Ammon's horn (tissue), 1 donor: ENCODE data around the gene FCHO1.

Experiments used
- DNase-seq: peaks from one replicate; pipeline ENCODE4 v3.0.0-alpha.2; 2016; ENCODE audit warnings: low spot score

FCHO1 gene, protein sequence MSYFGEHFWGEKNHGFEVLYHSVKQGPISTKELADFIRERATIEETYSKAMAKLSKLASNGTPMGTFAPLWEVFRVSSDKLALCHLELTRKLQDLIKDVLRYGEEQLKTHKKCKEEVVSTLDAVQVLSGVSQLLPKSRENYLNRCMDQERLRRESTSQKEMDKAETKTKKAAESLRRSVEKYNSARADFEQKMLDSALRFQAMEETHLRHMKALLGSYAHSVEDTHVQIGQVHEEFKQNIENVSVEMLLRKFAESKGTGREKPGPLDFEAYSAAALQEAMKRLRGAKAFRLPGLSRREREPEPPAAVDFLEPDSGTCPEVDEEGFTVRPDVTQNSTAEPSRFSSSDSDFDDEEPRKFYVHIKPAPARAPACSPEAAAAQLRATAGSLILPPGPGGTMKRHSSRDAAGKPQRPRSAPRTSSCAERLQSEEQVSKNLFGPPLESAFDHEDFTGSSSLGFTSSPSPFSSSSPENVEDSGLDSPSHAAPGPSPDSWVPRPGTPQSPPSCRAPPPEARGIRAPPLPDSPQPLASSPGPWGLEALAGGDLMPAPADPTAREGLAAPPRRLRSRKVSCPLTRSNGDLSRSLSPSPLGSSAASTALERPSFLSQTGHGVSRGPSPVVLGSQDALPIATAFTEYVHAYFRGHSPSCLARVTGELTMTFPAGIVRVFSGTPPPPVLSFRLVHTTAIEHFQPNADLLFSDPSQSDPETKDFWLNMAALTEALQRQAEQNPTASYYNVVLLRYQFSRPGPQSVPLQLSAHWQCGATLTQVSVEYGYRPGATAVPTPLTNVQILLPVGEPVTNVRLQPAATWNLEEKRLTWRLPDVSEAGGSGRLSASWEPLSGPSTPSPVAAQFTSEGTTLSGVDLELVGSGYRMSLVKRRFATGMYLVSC

GRCh38 chr19:17751103-17751911, at the start of gene FCHO1:
FCHO1 (plus strand) TSS chr19:17751477; CDS start chr19:17755165, 3,688 bp downstream.
- DNase-seq, result peak; percentile 73

DNA sequence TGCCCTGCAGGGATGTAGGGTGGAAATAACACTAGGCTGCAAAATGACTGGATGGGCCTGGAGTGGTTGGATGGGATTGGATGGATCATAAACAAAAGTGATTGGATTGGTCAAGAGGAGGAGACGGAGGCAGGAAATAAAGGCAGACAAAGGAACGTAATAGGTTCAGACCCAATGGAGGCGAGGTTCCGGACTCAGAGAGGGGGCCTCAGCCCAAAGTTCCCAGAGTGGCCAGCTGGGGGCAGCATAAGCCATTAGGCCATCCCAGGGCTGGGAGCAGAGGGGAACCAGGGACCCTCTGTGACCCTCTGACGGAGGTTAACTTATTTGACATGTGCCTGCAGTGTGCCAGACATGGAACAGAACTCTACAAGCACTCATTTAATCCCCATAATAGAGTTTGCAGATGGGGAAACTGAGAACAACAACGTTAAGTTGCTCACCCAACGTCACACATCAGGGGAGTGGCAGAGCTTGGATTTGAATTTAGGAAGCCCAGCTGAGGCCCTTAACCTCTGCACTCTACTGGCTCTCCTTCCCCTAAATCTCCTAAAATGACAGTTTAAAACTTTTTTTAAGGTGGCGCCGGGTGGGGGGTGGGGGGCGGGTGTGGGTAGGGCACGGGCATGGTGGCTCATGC, 47.3 kb upstream of the FCHO1 start:
- DNase-seq, result peak; percentile 56

GRCh38 chr19:17706750-17707181, 44.5 kb upstream of the FCHO1 start:
- peak; percentile 73 for DNase-seq

DNA sequence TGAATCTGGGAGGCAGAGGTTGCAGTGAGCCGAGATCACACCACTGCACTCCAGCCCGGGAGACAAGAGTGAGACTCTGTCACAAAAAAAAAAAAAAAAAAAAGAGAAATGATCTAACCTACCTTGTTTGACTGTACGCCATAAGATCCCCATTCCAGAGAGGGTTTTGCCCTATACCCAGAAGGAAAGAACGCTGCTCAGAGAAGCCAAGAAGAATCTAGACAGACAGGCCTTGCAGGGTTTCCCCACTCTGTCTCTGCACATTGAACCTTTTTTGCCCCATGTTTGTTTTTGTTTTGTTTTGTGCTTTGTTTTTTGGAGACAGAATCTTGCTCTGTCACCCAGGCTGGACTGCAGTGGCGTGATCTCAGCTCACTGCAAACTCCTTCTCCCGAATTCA, 39.4 kb upstream of the FCHO1 start:
- no peak for DNase-seq

- no peak for DNase-seq
Measured at GRCh38 chr19:17716309-17716929, 34.9 kb upstream of the FCHO1 start.

DNA sequence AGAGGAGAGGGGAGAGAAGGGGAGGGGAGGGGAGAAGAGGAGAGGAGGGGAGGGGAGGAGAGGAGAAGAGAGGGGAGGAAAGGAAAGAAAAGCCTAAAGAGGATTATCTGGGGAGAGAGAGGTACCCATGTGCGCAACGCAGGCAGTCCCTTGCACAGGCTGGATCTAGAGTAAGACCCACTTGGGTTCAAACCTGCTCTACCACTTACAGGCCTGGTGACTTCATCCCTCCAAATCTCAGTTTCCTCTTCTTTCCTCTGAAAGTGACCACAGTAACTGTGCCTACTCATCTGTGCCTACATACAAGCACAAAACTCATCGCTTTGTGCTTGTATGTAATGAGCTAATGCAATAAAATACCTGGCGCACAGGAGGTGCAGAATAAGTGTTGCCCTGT, 32.7 kb upstream of the FCHO1 start:
- DNase-seq, result no peak

GRCh38 chr19:17718947-17719711, 32.1 kb upstream of the FCHO1 start, which contains the start of gene MAP1S:
MAP1S (plus strand) TSS chr19:17719480; CDS start chr19:17719503, 23 bp downstream.
- DNase-seq, result peak; percentile 50

- DNase-seq, result no peak
Measured at GRCh38 chr19:17719730-17720400, 31.4 kb upstream of the FCHO1 start.

DNA sequence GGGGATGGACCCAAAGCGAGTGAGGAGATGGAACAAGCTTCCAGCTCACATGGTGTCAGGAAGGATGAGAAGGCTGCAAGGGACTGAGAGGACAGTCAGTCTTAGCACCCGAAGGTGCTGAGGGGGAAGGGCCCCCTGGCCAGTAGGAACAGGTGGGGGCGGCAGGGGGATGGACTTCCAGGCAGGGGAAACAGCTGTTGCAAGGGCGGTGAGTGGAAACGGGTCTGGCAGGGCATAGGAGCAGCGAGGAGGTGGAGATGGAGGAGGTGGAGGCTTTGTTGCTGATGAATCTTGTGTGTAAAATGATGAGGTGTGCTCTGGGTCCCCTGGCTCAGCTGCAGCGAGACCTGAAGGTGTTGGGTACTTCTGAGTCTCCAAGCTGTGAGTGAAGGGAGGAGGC, 30.8 kb upstream of the FCHO1 start:
- peak; percentile 24 for DNase-seq

DNA sequence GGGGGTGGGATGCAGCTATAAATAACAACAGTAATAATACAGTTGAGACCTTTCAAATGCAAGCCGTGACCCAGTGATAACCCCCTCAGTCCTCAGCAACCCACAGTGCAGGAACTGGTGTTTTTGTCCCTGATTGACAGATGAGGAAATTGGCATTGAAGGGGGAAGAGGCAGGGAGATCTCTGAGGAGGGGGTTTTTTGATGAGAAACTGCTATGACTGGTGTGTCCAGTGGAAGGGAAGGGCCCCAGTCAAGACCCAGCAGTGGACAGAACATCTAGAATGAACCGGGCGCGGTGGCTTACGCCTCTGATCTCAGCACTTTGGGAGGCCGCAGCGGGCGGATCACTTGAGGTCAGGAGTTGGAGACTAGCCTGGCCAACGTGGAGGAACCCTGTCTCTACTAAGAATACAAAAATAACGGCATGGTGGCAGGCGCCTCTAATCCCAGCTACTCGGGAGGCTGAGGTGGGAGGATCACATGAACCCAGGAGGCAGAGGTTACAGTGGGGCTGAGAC, 30.1 kb upstream of the FCHO1 start:
- no peak for DNase-seq

DNA sequence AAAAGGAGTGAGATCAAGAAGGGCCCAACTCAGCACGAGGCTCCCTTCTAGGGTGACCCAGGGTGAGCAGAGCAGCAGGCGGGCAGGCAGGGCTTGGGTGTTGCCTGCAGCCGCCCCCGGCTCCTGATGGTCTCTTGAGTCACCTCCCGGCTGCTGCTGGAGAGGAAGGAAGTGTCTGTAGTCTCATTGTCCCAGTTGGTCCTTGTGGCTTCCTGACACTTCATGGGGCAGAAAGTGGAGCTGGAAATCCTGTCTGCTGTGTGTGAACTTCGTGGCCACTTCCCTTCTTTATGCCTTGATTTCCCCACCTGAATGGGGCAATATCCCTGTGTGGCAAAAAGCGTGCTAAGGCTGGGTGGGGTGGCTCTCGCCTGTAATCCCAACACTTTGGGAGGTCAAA, 29.5 kb upstream of the FCHO1 start:
- peak; percentile 57 for DNase-seq

DNA sequence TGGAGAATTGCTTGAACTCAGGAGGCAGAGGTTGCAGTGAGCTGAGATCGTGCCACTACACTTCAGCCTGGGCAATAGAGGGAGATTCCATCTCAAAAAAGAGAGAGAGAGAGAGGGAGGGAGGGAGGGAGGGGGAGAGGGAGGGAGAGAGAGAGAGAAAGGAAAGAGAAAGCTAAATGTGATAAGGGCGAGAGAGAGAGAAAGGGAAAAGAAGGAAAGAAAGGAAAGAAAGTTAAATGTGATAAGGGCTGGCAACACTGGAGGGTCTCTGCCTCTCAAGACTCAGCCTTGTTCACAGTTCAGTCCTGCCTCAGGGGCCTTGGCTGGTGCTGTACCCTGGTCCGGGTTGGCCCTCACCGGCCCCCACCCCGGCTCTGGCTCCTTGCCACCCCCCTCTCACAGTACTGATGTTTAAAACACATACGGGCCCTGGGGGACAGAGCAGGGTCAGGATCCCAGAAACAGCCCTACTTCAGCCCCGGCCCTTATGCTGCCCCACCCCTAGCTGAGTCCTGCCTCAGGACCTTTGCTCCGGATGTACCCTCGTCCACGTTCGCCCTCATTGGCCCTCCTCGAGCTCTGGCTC, 28.5 kb upstream of the FCHO1 start:
- no peak for DNase-seq

GRCh38 chr19:17724655-17725054, 26.6 kb upstream of the FCHO1 start:
- DNase-seq, result no peak

GRCh38 chr19:17725422-17726078, 25.7 kb upstream of the FCHO1 start:
- no peak for DNase-seq

- DNase-seq, result no peak
Measured at GRCh38 chr19:17726136-17726741, 25.0 kb upstream of the FCHO1 start.

DNA sequence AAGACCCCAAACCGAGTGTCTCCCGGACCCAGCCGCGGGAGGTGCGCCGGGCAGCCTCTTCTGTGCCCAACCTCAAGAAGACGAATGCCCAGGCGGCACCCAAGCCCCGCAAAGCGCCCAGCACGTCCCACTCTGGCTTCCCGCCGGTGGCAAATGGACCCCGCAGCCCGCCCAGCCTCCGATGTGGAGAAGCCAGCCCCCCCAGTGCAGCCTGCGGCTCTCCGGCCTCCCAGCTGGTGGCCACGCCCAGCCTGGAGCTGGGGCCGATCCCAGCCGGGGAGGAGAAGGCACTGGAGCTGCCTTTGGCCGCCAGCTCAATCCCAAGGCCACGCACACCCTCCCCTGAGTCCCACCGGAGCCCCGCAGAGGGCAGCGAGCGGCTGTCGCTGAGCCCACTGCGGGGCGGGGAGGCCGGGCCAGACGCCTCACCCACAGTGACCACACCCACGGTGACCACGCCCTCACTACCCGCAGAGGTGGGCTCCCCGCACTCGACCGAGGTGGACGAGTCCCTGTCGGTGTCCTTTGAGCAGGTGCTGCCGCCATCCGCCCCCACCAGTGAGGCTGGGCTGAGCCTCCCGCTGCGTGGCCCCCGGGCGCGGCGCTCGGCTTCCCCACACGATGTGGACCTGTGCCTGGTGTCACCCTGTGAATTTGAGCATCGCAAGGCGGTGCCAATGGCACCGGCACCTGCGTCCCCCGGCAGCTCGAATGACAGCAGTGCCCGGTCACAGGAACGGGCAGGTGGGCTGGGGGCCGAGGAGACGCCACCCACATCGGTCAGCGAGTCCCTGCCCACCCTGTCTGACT, 24.1 kb upstream of the FCHO1 start:
- DNase-seq, result no peak

DNA sequence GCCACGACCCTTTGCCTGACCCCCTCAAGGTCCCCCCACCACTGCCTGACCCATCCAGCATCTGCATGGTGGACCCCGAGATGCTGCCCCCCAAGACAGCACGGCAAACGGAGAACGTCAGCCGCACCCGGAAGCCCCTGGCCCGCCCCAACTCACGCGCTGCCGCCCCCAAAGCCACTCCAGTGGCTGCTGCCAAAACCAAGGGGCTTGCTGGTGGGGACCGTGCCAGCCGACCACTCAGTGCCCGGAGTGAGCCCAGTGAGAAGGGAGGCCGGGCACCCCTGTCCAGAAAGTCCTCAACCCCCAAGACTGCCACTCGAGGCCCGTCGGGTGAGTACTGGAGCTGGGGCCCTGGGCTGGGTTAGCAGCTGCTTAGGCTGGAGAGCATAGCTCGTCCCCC, 23.4 kb upstream of the FCHO1 start:
- no peak for DNase-seq
